ENCODE data around the gene NEK5. TPM values are rescaled to one million over a fixed set of nuclear protein-coding genes. Genes with fewer than 3 reads are reported as not detected.

Gene NEK5
- total RNA-seq, 1 donor from 2014 or later = 0.28 TPM

- no peaks in the 10 kb centered on the region for H3K9me3 ChIP-seq (ENCODE audit: low read depth)
- no peak overlapping the region for H3K4me2 ChIP-seq
- no peaks in the 10 kb centered on the region for H3K27me3 ChIP-seq
- TF ChIP-seq EZH2phosphoT487 (IDR thresholded peaks at IDR 0.05) = no peak
- TF ChIP-seq CTCF (IDR thresholded peaks at IDR 0.05) = no peak
- TF ChIP-seq EZH2 (IDR thresholded peaks at IDR 0.05) = no peak
- H4K20me1 ChIP-seq (ENCODE audit: low read depth) = no peaks in the 10 kb centered on the region
- no peaks in the 10 kb centered on the region for H3K4me1 Mint-ChIP-seq
- no peak overlapping the region for H3K4me3 Mint-ChIP-seq
- no peak overlapping the region for H3K27ac Mint-ChIP-seq
- H3K79me2 ChIP-seq (ENCODE audit: low read depth) = no peaks in the 10 kb centered on the region
- no peak overlapping the region for H3K4me3 ChIP-seq
- H3K36me3 ChIP-seq = no peaks in the 10 kb centered on the region
- H3K36me3 Mint-ChIP-seq = no peaks in the 10 kb centered on the region
- H2AFZ ChIP-seq (replicated peaks) = no peak overlapping the region
- no peaks in the 10 kb centered on the region for H3F3A ChIP-seq (ENCODE audit: low read depth)
- H3K9me3 Mint-ChIP-seq = no peaks in the 10 kb centered on the region
- H3K27ac ChIP-seq = no peak overlapping the region
- H3K4me1 ChIP-seq = no peaks in the 10 kb centered on the region
- H3K9ac ChIP-seq = no peak overlapping the region
- DNase-seq (ENCODE audit: low spot score) = no peak
- peaks cover 2% of the 10 kb centered on the region for H3K27me3 Mint-ChIP-seq (ENCODE audit: insufficient read depth, low read depth)
Measured at GRCh38 chr13:52097197-52097596, 31.7 kb downstream of the NEK5 start.

- Histone ChIP-seq H3K27ac (no peak overlapping the region), H3K4me3 (no peak overlapping the region), H3K9ac (no peak overlapping the region), H3K4me1 (no peaks in the 10 kb centered on the region), H4K20me1 (ENCODE audit: low read depth) (no peaks in the 10 kb centered on the region), H2AFZ (replicated peaks) (no peak overlapping the region), H3K4me2 (no peak overlapping the region), H3K36me3 (no peaks in the 10 kb centered on the region), H3F3A (ENCODE audit: low read depth) (no peaks in the 10 kb centered on the region), H3K79me2 (ENCODE audit: low read depth) (no peaks in the 10 kb centered on the region), H3K27me3 (no peaks in the 10 kb centered on the region), H3K9me3 (ENCODE audit: low read depth) (no peaks in the 10 kb centered on the region)
- Mint-ChIP-seq H3K9me3 (no peaks in the 10 kb centered on the region), H3K4me3 (no peak overlapping the region), H3K36me3 (no peaks in the 10 kb centered on the region), H3K27me3 (ENCODE audit: insufficient read depth, low read depth) (peaks cover 2% of the 10 kb centered on the region), H3K27ac (no peak overlapping the region), H3K4me1 (no peaks in the 10 kb centered on the region)
- no peak for DNase-seq (ENCODE audit: low spot score)
- TF ChIP-seq CTCF (IDR thresholded peaks at IDR 0.05) = no peak
- no peak for TF ChIP-seq EZH2 (IDR thresholded peaks at IDR 0.05)
- no peak for TF ChIP-seq EZH2phosphoT487 (IDR thresholded peaks at IDR 0.05)
Measured at GRCh38 chr13:52096748-52097147, 32.1 kb downstream of the NEK5 start.

- Histone ChIP-seq H3K79me2 (ENCODE audit: low read depth) (no peaks in the 10 kb centered on the region), H3K9me3 (ENCODE audit: low read depth) (no peaks in the 10 kb centered on the region), H3K27me3 (no peaks in the 10 kb centered on the region), H4K20me1 (ENCODE audit: low read depth) (no peaks in the 10 kb centered on the region), H3F3A (ENCODE audit: low read depth) (no peaks in the 10 kb centered on the region), H3K4me3 (no peak overlapping the region), H3K9ac (no peak overlapping the region), H3K36me3 (no peaks in the 10 kb centered on the region), H3K4me1 (no peaks in the 10 kb centered on the region), H3K4me2 (no peak overlapping the region), H2AFZ (replicated peaks) (no peak overlapping the region), H3K27ac (no peak overlapping the region)
- Mint-ChIP-seq H3K27me3 (ENCODE audit: insufficient read depth, low read depth) (peaks cover 2% of the 10 kb centered on the region), H3K9me3 (no peaks in the 10 kb centered on the region), H3K4me1 (no peaks in the 10 kb centered on the region), H3K4me3 (no peak overlapping the region), H3K36me3 (no peaks in the 10 kb centered on the region), H3K27ac (no peak overlapping the region)
- no peak for DNase-seq (ENCODE audit: low spot score)
- TF ChIP-seq EZH2phosphoT487 (IDR thresholded peaks at IDR 0.05) (no peak), CTCF (IDR thresholded peaks at IDR 0.05) (no peak), EZH2 (IDR thresholded peaks at IDR 0.05) (no peak)
Measured at GRCh38 chr13:52096062-52096461, 32.8 kb downstream of the NEK5 start.
